ENCODE data around the gene TNRC18. TPM values are rescaled to one million over a fixed set of nuclear protein-coding genes. Genes with fewer than 3 reads are reported as not detected.
"Not testable (repeated sequence)": the region's sequence is repeated elsewhere in the genome, so short reads cannot be mapped to it uniquely, and the experiment has no call there.

The TNRC18 gene
- total RNA-seq, 1 donor from 2014 or later: 91.8 TPM

DNA sequence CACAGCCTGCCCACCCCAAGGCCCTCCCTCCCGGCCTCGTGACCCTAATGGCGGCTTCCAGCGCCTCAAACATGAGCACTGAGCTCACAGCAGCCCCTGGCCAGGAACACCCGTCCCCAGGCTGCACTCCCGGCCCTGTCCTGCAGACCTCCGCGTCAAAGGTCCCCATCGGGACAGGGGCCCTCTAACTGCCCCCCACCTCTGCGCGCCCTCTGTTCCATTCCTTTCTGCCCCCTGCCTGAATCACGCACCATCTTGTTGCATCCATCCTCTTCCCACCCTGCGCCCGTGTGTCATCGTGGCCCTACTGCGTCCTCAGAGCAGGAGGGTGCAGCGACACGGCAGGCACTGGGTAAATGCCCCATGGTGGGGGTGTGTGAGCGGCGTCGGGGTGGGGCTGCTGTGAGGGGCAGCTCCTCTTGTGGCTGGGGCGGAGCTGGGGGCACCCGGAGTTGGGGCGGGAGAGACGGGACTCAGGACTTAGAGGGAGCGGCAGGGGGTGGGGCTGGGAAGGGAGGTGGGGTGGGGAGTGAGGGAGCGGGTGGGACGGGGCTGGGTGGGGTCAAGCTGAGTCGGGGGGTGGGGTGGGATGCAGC, 127.5 kb downstream of the TNRC18 start:
- H3K36me3 Mint-ChIP-seq (ENCODE audit: low read depth, unreplicated experiment): peaks cover 4% of the 10 kb centered on the region
- H3K4me1 Mint-ChIP-seq (ENCODE audit: unreplicated experiment): peaks cover 9% of the 10 kb centered on the region
- H3K27ac Mint-ChIP-seq (ENCODE audit: unreplicated experiment): no peak overlapping the region
- no peak for DNase-seq (ENCODE audit: low spot score)
- H3K27me3 Mint-ChIP-seq (ENCODE audit: unreplicated experiment): peaks cover 16% of the 10 kb centered on the region
- TF ChIP-seq, protein P1, sequence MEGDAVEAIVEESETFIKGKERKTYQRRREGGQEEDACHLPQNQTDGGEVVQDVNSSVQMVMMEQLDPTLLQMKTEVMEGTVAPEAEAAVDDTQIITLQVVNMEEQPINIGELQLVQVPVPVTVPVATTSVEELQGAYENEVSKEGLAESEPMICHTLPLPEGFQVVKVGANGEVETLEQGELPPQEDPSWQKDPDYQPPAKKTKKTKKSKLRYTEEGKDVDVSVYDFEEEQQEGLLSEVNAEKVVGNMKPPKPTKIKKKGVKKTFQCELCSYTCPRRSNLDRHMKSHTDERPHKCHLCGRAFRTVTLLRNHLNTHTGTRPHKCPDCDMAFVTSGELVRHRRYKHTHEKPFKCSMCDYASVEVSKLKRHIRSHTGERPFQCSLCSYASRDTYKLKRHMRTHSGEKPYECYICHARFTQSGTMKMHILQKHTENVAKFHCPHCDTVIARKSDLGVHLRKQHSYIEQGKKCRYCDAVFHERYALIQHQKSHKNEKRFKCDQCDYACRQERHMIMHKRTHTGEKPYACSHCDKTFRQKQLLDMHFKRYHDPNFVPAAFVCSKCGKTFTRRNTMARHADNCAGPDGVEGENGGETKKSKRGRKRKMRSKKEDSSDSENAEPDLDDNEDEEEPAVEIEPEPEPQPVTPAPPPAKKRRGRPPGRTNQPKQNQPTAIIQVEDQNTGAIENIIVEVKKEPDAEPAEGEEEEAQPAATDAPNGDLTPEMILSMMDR (IDR thresholded peaks at IDR 0.05; ENCODE audit: unreplicated experiment): no peak
- no peaks in the 10 kb centered on the region for H3K9me3 Mint-ChIP-seq (ENCODE audit: unreplicated experiment)
- H3K4me3 Mint-ChIP-seq (ENCODE audit: unreplicated experiment): peak overlapping the region; percentile 83

DNA sequence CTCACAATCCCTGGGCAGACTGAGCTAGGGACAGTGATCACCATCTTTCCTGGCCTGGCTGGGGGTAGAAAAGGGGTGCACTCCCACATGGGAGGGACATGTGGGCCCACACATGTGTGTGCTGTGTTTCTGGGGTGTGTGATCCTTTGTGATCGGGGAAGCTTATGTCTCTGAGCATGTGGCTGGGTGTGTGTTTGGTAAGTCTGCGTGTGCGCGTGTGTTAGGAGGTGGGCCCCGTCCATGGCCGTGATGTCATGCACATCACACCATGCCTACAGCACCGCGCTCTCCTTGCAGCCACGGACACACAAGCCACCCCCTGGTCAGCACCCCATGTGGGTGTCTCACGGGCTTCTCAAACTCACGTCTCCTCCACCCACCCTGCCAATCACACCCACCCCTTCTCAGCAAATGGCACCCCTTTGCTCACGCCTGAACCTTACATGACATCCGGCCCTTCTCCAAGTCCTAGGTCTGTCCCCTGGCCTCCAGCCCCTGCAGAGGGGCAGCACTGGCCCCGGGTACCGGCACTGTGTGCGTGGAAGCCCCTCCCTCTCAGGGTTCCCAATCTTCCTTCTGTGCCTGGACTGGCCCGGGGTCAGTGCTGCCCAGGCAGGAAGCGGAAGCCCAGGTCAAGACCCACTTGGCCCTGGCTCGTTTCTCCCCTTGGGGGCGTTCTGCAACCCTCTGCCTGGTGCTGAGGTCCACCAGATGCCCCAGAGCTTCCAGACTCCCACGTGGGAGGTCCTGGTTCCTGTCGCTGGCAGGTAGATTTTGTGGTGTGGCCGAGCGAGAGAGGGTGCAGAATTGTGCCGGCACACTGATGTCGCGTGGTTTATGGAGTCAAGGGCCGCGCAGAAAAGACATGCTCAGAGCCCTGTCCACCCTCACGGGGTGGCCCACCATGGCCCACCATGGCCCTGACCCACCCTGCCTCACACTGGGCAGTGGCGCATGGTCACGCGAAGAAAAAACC, 128.3 kb downstream of the TNRC18 start:
- no peak overlapping the region for H3K27ac Mint-ChIP-seq (ENCODE audit: unreplicated experiment)
- DNase-seq (ENCODE audit: low spot score): no peak
- TF ChIP-seq, protein P1 (IDR thresholded peaks at IDR 0.05; ENCODE audit: unreplicated experiment): no peak
- peaks cover 16% of the 10 kb centered on the region for H3K27me3 Mint-ChIP-seq (ENCODE audit: unreplicated experiment)
- peaks cover 9% of the 10 kb centered on the region for H3K4me1 Mint-ChIP-seq (ENCODE audit: unreplicated experiment)
- peaks cover 4% of the 10 kb centered on the region for H3K36me3 Mint-ChIP-seq (ENCODE audit: low read depth, unreplicated experiment)
- peak overlapping the region; percentile 83 for H3K4me3 Mint-ChIP-seq (ENCODE audit: unreplicated experiment)
- no peaks in the 10 kb centered on the region for H3K9me3 Mint-ChIP-seq (ENCODE audit: unreplicated experiment)

DNA sequence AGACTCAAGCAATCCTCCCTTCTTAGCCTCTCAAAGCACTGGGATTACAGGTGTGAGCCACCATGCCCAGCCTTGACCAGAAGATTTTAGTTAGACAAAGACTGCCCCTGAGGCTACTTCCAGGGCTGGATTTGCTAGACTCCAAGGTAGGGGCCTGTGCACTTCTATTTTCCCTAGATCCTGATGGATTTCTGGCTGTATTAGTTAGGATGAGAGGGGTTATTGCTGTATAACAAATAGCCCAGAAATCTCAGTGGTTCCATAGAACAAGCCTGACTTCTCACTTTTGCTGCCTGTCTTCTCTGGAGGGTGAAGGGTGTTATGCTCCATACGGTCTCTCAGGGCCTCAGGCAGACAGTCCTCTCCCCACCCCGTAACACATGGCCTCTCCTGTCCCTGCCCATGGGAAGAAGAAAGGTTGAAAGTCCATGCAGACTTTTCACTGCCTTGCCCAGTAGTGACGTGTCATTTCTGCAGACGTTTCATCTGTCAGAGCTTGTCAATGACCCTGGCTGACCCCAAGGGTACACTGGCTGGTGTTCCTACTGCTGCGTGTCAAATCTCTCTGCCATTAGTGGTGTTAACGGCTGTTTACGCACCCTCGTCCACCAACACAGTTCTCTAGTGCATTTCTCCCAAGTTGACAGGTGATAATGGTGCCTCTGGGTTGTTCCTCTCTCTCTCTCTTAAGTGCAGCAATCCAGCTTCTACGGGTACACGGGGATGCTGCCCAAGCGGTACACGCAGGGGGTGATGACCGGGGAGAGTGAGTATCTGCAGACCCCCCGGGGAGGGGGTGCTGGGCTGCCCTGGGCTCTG, 129.3 kb downstream of the TNRC18 start:
- Mint-ChIP-seq H3K4me1 (ENCODE audit: unreplicated experiment) (peaks cover 9% of the 10 kb centered on the region), H3K36me3 (ENCODE audit: low read depth, unreplicated experiment) (peaks cover 4% of the 10 kb centered on the region), H3K27ac (ENCODE audit: unreplicated experiment) (no peak overlapping the region), H3K4me3 (ENCODE audit: unreplicated experiment) (no peak overlapping the region), H3K27me3 (ENCODE audit: unreplicated experiment) (peaks cover 11% of the 10 kb centered on the region), H3K9me3 (ENCODE audit: unreplicated experiment) (no peaks in the 10 kb centered on the region)
- TF ChIP-seq, protein P1 (IDR thresholded peaks at IDR 0.05; ENCODE audit: unreplicated experiment): no peak
- DNase-seq (ENCODE audit: low spot score): no peak

DNA sequence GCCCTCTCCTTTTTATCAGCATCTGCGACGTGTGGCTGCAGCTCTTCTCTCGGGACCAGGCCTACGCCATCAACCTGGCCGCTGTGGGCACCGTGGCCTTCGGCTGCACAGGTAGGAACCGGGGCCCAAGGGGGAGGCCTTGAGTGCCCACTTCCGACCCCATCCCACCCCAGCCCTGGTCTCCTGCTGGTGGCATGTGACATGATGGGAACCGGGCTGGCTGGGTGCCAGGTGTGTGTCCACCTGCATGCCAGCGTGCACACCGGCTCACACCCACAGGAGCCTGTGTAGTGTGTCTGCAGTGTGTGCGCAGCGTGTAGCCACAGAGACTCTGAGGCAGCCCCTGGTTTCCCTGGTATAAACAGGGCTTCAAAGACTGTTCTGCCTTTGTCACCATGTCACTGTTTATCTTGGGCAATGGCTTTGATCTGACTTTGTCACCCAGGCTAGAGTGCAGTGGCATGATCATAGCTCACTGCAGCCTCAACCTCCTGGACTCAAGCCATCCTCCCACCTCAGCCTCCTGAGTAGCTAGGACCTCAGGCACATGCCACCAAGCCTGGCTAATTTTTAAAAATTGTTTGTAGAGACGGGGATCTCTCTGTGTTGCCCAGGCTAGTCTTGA, 131.8 kb downstream of the TNRC18 start:
- DNase-seq (ENCODE audit: low spot score); H3K4me1 Mint-ChIP-seq (ENCODE audit: unreplicated experiment): not testable (repeated sequence)

DNA sequence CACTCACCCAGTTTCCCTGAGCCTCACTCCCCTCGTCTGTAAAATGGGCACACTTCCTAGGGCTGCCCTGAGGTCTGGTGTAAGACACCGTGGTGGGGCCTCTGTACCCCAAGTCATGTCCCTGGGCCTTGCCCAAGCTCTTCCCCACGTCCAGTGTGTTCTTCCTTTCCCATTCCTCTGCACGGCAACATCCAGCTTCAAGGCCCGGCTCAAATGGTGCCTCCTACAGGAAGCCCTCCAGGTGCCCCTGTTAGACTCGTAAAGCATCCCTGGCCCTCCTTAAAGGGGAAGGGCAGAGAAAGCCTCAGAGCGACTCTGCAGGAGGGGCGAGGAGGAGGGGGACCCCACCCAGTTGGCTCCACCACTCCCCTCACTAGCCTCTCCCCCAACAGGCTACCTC, 132.3 kb downstream of the TNRC18 start:
- H3K27ac Mint-ChIP-seq (ENCODE audit: unreplicated experiment): no peak overlapping the region
- no peak overlapping the region for H3K4me3 Mint-ChIP-seq (ENCODE audit: unreplicated experiment)
- DNase-seq (ENCODE audit: low spot score): no peak
- no peaks in the 10 kb centered on the region for H3K9me3 Mint-ChIP-seq (ENCODE audit: unreplicated experiment)
- H3K36me3 Mint-ChIP-seq (ENCODE audit: low read depth, unreplicated experiment): peaks cover 4% of the 10 kb centered on the region
- TF ChIP-seq, protein P1 (IDR thresholded peaks at IDR 0.05; ENCODE audit: unreplicated experiment): no peak
- peaks cover 3% of the 10 kb centered on the region for H3K4me1 Mint-ChIP-seq (ENCODE audit: unreplicated experiment)
- no peaks in the 10 kb centered on the region for H3K27me3 Mint-ChIP-seq (ENCODE audit: unreplicated experiment)

More for the DNA sequence above, 131.8 kb downstream of the TNRC18 start:
- H3K4me3 Mint-ChIP-seq (ENCODE audit: unreplicated experiment); H3K36me3 Mint-ChIP-seq (ENCODE audit: low read depth, unreplicated experiment); H3K27ac Mint-ChIP-seq (ENCODE audit: unreplicated experiment); H3K27me3 Mint-ChIP-seq (ENCODE audit: unreplicated experiment); H3K9me3 Mint-ChIP-seq (ENCODE audit: unreplicated experiment): not testable (repeated sequence)
